DMS 273 (cell line): ENCODE data around the gene NFATC1.
A peak's percentile ranks its signal among the peaks of the same experiment; 100 is the strongest.

Experiments used
- DNase-seq: peaks from one replicate; lab custom pipeline; 2025; ENCODE audit not compliant: unreplicated experiment; lab: John Stamatoyannopoulos, UW

Gene NFATC1

DNA sequence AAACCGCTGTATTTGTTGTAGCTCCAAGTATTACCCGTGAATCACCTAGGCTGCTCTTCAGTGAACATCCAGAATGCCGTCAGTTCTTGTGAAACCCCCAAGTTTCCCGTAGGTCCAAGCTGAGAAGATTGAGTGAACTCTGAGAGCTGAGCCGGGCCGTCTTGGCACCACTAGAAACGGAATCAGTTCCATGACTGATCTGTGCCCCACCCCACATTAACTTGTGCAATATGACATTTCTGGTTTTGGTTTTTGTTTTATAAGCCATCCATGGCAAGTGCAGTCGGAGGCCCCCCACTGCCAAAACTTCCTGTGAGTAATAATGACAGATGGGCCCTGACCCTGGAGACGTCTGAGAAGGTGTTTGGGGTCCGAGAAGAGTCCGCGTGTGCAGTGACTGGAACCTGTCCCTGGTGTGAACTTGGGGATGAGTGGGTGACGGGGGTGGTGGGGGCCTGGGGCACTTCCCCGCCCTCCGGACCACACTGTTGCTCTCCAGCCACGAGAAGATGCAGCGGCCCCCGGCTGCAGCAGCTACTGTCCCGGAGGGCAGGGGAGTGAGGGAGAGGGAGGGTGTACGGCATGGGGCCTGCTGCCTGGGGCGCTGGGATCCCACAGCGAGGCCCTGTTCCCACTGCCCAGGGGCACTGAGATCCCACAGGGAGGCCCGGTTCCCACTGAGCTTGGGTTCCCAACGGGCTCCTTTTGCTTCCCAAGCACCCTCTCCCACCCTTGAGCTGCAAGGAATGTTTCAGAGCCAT, 26.5 kb downstream of the NFATC1 start:
- DNase-seq, result no peak

DNA sequence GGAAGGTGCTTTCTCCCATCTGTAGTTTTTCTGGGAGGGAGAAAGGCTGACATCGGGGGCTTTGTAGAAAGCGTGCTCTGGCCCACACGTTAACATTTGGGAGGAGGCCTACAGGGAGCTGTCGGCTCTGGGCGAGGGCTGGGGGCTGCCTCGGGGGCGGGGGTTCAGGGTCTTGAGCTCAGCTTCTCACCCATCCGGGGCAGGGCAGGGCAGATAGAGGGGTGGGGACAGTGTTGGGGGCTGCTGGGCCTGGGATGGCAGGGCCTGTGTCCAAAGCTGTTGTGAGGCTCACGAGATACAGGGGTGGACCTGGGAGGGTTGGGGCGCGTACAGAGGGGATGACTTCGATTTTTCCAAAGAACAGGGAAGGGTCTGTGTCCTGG, 27.0 kb downstream of the NFATC1 start:
- DNase-seq, result no peak

DNA sequence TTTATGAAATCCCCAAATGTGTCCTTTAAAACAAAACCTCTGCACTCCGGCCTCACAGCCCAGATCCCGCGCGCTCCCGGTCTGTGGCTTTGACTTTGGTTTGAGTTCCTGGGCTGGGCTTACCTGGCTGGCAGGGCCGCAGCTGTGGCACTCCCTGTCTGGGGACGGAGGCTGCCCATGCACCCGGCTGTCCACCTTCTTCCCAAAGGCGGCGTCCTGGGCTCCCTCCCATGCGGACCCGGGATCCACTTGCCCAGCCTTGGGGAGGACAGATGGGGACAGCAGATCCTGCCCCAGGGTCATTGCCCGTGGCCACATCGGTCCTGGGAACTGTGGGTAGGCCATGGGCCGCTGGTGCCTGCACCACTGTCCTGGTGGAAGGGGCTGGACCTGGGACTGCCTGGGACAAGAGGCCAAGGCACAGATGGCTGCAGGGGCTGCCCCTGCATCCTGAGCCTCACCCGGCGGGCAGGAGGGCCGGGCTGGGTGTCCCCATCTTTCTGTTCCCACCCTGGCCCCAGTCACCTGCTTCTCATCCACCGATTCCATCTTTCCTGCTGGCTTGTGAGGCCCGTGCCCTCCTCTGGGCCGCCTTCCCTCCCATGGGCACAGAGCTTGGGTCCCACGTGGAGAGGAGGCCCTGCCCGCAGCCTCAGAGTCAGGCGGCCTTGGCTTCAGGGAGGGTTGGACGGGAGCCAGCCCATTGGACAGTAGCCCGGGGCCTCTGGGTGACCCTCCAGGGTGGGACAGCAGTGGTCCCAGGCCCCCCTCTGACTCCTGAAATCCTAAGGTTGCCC, 27.7 kb downstream of the NFATC1 start:
- DNase-seq, result no peak

DNA sequence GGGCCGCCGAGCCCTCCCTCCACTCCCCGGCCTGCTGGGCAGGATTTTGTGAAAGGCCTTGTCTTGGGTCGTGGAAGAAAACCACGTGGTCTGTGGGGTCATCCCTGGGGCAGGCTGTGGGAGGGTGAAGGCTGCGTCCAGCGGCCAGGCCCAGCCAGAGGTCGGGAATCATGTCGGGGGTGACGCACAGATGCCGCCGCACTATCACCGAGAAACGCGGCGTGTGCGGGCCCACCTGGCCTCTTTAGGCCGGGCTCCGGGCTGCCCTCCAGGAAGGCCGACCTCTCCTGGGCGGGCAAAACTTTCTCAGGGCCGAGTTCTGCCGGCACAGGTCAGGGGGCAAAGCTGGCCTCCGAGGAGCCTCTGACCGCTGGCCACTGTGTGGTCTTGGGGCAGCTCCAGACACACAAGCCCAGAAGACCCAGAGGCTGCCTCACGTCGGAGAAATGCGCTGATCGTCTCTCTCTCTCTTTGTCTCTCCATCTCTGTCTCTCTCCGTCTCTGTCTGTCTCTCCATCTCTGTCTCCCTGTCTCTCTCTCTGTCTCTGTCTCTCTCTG, 28.4 kb downstream of the NFATC1 start:
- DNase-seq, result no peak

DNA sequence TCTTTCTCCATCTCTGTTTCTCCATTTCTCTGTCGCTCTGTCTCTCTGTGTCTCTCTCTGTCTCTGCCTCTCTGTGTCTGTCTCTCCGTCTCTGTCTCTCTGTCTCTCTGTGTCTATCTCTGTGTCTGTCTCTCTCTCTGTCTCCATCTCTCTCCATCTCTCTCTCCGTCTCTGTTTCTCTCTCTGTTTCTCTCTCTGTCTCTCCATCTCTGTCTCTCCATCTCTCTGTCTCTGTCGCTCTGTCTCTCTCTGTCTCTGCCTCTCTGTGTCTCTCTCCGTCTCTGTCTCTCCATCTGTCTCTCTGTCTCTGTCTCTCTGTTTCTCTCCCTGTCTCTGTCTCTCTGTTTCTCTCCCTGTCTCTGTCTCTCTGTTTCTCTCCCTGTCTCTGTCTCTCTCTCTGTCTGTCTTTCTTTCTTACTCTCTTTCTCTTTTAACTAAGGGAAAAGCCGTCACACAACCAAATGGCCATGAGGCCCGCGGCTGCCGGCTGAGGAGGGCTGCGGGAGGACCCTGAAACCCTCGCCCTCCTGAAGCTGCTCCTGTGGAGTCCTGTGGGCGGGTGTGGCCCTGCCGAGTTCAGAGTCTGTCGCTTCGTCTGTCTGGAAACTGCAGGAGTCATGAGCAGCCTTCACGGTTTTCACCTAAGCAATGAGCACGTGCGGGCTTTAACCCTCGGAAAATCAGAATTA, 29.3 kb downstream of the NFATC1 start:
- no peak for DNase-seq

DNA sequence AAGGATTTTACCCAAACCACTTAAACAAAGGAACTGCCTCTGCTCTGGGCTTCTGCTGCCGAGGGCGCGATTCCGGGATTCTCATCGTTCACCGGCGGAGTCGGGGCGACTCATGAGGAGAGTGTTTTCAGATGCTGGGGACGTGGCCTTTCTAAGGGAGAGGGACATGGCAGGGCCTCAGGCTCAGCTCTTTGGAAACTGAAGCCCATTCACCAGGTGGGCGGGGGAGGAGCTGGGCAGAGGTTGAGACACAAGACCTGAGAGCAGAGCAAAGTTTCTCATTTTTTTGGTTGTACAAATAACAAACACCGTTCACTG, 29.8 kb downstream of the NFATC1 start:
- no peak for DNase-seq

DNA sequence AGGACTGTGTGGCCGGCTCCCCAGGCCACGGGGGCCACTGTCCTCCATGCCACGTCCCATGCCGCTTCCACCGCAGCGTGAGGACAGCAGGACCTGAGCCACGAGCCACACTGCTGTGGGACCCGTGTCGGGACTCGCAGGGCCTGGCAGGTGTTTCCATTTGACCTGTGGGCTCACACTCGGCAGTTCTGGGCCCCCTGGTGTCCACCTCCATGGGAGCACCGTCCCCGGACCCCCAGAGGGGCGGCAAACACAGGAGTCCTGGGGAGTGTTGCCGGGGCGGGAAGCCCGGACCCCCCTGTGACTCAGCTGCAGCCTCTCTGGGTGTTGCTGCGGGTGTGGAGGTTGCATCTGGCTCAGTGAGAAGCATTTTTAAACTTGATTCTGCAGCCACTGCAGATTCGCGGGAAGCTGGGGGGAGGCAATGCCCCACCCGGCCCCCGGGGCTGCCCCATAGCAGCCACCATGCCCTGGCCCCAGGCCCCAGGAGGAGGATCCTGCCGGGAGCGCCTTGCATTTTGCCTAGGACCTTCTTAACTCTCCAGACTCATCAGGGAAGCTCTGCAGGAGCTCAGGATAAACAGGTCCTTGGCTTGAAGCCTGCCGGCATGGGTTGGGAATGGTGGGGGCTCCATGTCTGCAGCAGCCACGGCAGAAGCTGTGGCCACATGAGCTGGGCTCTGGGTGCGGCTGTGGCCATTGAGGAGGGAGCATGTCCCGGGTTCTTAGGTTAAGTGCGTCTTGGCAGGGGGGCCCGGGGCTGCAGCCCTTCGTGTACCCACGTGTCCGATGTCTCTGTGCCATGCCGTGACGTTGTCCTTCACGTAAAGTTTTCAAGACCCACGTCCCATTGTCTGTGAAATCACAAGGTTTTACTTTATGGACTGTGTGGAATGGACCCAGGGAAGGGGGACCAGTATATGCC, 30.9 kb downstream of the NFATC1 start:
- no peak for DNase-seq

DNA sequence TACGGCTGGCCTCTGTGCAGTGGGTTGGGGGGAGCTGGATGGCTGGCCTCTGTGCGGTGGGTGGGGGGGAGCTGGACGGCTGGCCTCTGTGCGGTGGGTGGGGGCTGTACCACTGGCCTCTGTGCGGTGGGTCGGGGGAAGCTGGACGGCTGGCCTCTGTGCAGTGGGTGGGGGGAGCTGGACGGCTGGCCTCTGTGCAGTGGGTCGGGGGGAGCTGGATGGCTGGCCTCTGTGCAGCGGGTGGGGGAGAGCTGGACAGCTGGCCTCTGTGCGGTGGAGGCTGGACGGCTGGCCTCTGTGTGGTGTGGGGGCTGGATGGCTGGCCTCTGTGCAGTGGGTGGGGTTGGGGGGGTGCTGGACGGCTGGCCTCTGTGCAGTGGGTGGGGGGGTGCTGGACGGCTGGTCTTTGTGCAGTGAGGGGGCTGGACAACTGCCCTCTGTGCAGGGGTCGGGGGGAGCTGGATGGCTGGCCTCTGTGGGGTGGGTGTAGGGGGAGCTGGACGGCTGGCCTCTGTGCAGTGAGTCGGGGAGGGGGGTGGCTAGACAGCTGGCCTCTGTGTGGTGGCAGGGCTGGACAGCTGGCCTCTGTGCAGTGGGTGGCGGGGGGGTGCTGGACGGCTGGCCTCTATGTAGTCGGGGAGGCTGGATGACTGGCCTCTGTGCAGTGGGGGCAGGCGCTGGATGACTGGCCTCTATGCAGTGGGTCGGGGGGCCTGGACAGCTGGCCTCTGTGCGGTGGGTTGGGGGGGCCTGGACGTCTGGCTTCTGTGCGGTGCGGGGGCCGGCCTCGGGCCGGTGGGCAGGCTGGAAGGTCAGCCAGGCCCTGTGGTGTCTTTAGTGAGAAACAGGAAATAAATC, 31.9 kb downstream of the NFATC1 start:
- DNase-seq, result no peak

DNA sequence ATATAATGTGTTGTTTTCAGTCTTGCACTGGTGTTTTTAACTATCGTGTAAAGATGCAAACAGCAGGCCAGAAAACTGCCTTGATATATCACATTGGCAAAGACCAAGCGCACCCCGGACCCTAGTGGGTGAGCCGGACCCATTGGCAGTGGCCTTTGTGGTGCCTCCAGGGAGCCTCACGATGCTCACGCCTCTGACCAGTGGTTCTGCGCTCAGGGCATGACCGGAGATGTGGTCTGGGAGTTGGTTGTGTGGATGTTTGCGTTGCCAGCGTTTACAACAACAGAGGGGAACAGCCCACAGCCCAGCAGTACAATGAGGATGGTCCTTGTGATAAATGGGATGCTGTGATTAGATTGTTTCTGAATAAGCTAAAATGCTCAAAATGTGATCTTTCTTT, 32.6 kb downstream of the NFATC1 start:
- DNase-seq, result no peak

DNA sequence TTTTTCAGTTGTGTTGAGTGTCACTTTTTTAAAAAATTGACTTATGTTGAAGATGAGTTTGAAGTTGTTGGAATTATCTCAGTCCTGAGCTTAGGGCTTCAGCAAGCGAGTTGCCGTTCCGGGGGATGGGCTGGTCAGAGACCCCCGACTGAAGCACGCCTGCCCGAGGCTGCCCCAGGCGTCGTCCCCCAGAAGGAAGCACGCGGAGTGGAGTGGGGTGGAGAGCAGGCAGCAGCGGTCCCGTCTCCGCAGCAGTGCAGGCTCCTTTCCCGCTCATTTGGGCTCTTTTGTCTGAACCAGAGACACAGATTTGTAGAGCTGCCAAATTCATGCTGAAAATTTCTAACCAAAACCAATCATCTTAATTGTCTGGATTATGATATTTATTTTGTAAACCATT, 33.7 kb downstream of the NFATC1 start:
- no peak for DNase-seq

DNA sequence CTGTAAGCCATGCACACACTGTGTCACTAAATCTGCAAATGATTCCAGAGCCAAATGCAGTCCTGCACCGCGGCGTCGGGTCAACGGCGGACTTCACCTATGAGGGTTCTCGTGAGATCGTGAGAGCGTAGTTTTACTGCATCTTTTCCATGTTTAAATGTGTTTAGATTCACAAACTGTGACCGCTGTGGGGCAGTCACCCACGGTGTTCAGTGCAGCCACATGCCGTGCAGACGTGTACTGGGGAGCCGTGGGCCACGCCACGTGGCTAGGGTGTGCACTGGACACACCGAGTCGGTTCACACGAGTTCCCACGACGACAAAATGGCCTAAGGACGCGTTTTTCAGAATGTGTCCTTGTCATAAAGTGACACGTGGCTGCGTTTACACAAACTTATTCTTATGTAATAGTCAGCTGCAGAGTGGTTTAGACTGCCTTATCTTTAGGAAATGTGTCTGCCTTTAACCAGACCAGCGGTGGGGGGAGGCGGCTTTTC, 34.1 kb downstream of the NFATC1 start:
- DNase-seq, result no peak

DNA sequence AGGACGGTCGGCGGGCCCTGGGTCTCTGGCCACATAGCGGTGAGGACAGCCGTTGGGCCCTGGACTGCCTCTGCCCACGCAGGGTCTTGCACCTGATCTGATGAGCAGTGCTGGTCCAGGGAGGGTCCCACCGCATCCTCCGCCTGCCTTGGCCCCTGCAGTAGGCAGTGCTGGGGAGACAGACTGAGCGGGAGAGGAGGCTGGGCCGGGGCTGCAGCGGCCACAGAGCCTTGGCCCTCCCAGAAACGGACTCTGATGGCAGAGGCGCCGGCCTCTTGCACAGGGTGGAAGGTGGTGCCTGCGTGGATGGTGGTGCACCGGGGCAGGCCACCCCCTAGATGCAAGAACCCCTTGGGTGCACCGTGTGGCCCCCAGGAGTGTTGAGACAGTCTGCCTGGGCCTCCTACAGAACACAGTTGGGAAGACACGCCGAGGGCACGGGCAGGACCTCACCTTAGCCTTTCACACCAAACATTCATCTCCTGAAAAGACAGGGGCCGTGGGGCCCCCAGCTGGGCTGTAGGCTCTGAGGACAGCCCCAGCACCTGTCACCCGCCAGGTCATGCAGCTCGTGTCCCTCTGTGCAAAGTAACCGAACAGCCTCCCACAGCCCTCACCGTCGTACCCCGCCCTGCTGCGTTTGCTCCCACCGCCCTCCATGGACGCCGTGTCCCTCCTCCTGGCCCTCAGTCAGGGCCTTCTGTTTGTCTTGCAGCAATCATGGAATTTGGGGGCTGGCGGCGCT, 36.8 kb downstream of the NFATC1 start:
- no peak for DNase-seq

DNA sequence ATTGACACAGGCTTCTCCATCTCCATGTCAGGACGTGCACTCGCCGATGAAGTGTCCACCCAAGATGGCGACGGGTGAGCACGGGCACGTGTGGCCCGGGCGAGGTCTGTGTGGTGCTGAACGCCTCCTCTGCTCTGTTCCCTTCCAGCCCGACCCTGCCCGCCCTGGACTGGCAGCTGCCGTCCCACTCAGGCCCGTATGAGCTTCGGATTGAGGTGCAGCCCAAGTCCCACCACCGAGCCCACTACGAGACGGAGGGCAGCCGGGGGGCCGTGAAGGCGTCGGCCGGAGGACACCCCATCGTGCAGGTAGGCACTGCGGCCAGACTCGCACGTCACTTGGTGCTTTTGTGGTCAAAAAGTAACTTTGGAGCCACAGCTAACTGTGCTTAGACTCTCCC, 37.7 kb downstream of the NFATC1 start:
- DNase-seq, result no peak

DNA sequence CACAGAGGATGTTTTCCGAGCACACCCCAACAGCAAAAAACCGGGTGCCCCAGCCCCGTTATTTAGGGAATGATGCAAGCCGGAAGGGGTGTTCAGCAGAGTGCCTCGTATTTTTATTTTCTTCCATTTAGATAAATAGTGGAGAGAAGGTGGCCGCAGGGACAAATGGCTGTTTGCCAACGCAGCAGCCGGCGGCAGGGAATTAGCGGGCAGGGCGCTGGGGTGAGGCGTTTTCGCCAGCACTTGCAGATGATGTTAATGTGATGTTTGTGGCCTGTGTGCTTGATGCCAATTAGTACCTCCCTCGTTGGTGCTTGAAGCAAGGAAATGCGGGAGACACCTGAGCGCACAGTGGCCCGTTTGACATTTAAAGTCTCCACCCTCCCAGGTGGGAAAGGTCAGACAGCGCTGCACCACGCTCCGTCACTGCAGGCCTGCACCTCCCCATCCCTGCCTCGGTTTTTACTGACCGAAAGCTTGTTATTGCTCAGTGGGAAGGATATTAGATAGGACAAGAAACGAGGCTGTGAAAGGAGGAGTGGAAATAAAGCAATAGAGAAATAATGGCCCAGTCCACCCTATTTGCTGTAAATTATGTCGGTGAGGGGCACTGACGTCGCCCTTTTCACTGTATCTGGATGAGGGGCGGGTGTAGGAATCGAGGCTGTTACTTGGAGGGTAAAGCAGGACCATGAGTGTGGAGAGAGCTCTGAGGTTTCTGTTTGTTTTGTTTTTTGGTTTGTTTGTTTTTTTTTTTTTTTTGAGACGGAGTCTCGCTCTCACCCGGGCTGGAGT, 39.1 kb downstream of the NFATC1 start:
- peak; percentile 34 for DNase-seq

DNA sequence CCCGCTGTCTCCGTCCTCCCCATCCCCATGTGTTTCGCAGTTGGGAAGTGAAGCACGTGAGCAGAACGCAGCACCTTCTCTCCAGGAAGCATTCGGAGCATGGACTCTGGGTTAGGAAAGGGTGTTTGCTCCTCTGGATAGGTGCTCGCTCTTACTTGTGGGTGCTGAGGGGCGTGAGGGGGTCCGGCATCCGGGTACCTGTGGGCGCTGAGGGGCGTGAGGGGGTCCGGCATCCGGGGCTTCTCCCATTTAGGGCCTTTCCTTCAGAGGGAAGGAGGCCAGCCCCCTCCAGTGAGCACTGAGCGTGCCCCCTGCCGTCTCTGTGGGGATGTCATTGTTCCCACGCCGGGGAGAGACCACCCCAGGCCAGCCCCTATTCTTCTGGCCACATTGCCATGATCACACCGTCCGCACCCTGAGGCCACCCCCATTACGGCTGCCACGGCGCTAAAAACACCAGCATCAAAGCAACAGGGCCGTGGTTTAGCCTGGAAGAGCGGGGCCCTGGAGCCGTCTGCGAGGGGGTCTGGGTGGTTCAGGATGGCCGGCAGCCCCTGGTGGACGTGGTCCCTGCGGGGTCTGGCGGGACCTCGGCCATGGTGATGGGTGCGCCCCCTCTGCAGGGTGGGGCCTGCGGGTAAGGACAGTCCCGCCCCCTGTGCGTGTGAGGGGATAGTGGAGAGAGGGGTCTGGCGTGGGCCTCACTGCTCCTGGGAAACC, 41.0 kb downstream of the NFATC1 start:
- DNase-seq, result no peak

DNA sequence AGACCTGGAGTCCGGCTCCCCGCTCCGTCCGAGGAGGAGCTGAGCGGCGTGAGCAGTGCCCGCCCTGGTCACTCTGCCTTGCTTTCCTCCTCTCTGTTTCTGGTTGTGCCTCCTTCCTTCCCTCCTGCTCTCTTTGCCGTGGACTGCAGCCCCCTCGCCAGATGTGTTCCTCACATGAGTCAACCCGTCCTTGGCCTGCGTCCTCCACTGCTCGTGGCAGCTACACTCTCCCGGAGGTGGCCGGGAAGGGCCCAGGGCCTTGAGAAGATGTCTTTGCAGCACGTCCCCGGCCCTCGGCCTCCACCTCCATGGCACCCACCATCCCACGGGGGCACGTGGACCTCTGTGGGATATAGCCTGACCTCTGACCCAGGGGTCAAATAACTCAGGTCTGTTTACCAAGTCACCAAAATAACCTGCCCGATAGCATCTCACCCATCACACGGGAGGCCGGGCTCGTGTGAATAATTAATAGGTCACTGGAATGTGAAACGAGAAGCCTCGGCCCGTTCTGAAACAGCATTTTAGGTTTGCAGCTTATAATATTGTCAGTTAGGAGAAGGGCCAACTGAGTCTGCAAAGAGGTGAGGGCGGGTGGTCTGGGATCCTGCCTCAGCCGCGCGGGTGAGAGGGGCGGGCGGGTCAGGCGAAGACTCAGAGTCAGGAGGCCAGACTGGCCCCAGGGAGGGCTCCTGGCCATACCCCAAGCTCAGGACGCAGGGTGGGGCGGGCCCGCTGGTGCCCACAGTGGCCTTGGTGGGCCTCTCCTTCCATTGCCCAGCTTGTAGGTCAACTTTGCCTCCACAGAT, 42.6 kb downstream of the NFATC1 start:
- DNase-seq, result no peak
